K562 (cell line): ENCODE results near the gene SLC38A2. TPM values are rescaled to one million over a fixed set of nuclear protein-coding genes. Genes with fewer than 3 reads are reported as not detected.
A peak's percentile ranks its signal among the peaks of the same experiment; 100 is the strongest.

Experiments
- BRD4 ChIP-seq: fragments of 200-600 bp; sonication (generic); IDR thresholded peaks from 2 replicates; pipeline ENCODE4 v1.6.1; 2017; ENCODE audit warnings: inconsistent platforms
- CAMTA2 ChIP-seq: fragments of 250-450 bp; sonication (Bioruptor Pico); conservative IDR thresholded peaks from 2 replicates; pipeline ENCODE4 v1.5.1; 2022
- FOXM1 ChIP-seq, 2 experiments: fragments of 450-650 bp in 1 of 2; sonication (generic) in 1 of 2; formaldehyde crosslinking in 1 of 2; IDR thresholded peaks; 2 replicates each; pipeline versions ENCODE4 v1.6.1 to v1.9.0; 2017 to 2022; ENCODE audit warnings: low read depth in 2 of 2, mild to moderate bottlenecking in 2 of 2, missing genetic modification reagents in 1 of 2, moderate library complexity in 1 of 2
- HDAC1 ChIP-seq, 2 experiments: fragments of 450-650 bp; IDR thresholded peaks; 2 replicates each; pipeline ENCODE4 v1.6.1; 2016 to 2017; ENCODE audit warnings: inconsistent platforms in 1 of 2, mild to moderate bottlenecking in 1 of 2, moderate library complexity in 1 of 2
- POLR2B ChIP-seq: fragments of 450-650 bp; IDR thresholded peaks from 2 replicates; pipeline ENCODE4 v1.6.1; 2018; ENCODE audit warnings: low read depth; ENCODE audit not compliant: partially characterized antibody
- PRPF4 ChIP-seq: fragments of 200-400 bp; formaldehyde crosslinking; IDR thresholded peaks from one replicate; pipeline ENCODE4 v1.6.1; 2017; ENCODE audit warnings: low read length, low read depth, mild to moderate bottlenecking; ENCODE audit not compliant: insufficient read depth, poor library complexity, severe bottlenecking
- PURB ChIP-seq: sonication (generic); formaldehyde crosslinking; IDR thresholded peaks from 2 replicates; pipeline ENCODE4 v1.9.0; 2021; ENCODE audit warnings: low read depth, mild to moderate bottlenecking, missing genetic modification reagents
- SMAD3 ChIP-seq: fragments of 450-650 bp; formaldehyde crosslinking; conservative IDR thresholded peaks from 2 replicates; pipeline ENCODE4 v1.4.0; 2020; ENCODE audit warnings: mild to moderate bottlenecking
- TFAM ChIP-seq: fragments of 250-450 bp; sonication (Bioruptor Pico); conservative IDR thresholded peaks from 2 replicates; pipeline ENCODE4 v1.5.0; 2021; ENCODE audit warnings: mild to moderate bottlenecking, moderate library complexity
- ZNF217 ChIP-seq: sonication (generic); formaldehyde crosslinking; IDR thresholded peaks from 2 replicates; pipeline ENCODE4 v1.8.0; 2022; ENCODE audit warnings: mild to moderate bottlenecking, missing genetic modification reagents
- ZNF263 ChIP-seq: sonication (generic); formaldehyde crosslinking; IDR thresholded peaks from 2 replicates; pipeline ENCODE4 v1.8.0; 2022; ENCODE audit warnings: mild to moderate bottlenecking, missing genetic modification reagents, borderline replicate concordance
- ZNF696 ChIP-seq: fragments of 250-450 bp; sonication (Bioruptor Pico); conservative IDR thresholded peaks from 2 replicates; pipeline ENCODE4 v1.4.0; 2020; ENCODE audit warnings: mild to moderate bottlenecking, moderate library complexity
- ZNF764 ChIP-seq: fragments of 250-450 bp; sonication (Bioruptor Pico); IDR thresholded peaks from 2 replicates; pipeline ENCODE4 v1.4.0; 2020; ENCODE audit warnings: low read depth, mild to moderate bottlenecking, moderate library complexity
- polyA plus RNA-seq, 8 experiments: library from polyadenylated mRNA; depleted of rRNA in 4 of 8; stranded (reverse) in 5 of 8; unstranded in 3 of 8; fragments of >200 nt; fragmentation: Nextera tagmentation in 2 of 8; fragmentation: Illumina TruSeq in 1 of 8; extraction: Ambion mirVana in 2 of 8; extraction: Trizol in 1 of 8; gene quantifications; 2 replicates each; pipeline versions ENCODE4 v1.2.1 to v1.2.3, GENCODE V29; 2011 to 2014; ENCODE audit warnings: inconsistent platforms in 1 of 8, missing spikeins in 1 of 8
- total RNA-seq, 7 experiments: library from RNA; depleted of rRNA in 6 of 7; stranded (reverse); fragments of >200 nt in 6 of 7; fragmentation: Illumina TruSeq in 2 of 7; extraction: Trizol in 2 of 7; gene quantifications; 2 replicates each; pipeline versions ENCODE4 v1.2.1 to v1.2.3, GENCODE V29; 2011 to 2021; ENCODE audit warnings: low replicate concordance in 1 of 7
- TF ChIP-seq, protein P1 (sequence below), 2 experiments: fragments of 450-650 bp in 1 of 2; sonication (generic) in 1 of 2; formaldehyde crosslinking in 1 of 2; IDR thresholded peaks in 1 of 2; conservative IDR thresholded peaks in 1 of 2; 2 replicates each; pipeline versions ENCODE4 v1.6.1 to v1.8.1; 2016 to 2023; ENCODE audit warnings: mild to moderate bottlenecking in 2 of 2, moderate library complexity in 2 of 2, inconsistent platforms in 1 of 2, missing genetic modification reagents in 1 of 2
- TF ChIP-seq, protein P2 (sequence below): fragments of 250-450 bp; sonication (Bioruptor Pico); IDR thresholded peaks from 2 replicates; pipeline ENCODE4 v1.5.0; 2020; ENCODE audit warnings: mild to moderate bottlenecking, borderline replicate concordance
- TF ChIP-seq, protein P3 (sequence below): fragments of 450-650 bp; IDR thresholded peaks from 2 replicates; pipeline ENCODE4 v1.6.1; 2017; ENCODE audit warnings: mild to moderate bottlenecking, moderate library complexity
- TF ChIP-seq, protein P4 (sequence below): sonication (generic); formaldehyde crosslinking; IDR thresholded peaks from 2 replicates; pipeline ENCODE4 v1.8.0; 2022; ENCODE audit warnings: missing genetic modification reagents, mild to moderate bottlenecking, moderate library complexity, borderline replicate concordance
- TF ChIP-seq, protein P5 (sequence below): fragments of 450-650 bp; IDR thresholded peaks from 2 replicates; pipeline ENCODE4 v1.6.1; 2014; ENCODE audit warnings: low read depth, mild to moderate bottlenecking, moderate library complexity, borderline replicate concordance

The SLC38A2 gene
- total and polyA plus RNA-seq, 9 of the 15 experiments (the other 6 are each of a cell fraction or from before 2014, with no cell fraction given), result 98.7 to 292 (median 143) TPM

DNA sequence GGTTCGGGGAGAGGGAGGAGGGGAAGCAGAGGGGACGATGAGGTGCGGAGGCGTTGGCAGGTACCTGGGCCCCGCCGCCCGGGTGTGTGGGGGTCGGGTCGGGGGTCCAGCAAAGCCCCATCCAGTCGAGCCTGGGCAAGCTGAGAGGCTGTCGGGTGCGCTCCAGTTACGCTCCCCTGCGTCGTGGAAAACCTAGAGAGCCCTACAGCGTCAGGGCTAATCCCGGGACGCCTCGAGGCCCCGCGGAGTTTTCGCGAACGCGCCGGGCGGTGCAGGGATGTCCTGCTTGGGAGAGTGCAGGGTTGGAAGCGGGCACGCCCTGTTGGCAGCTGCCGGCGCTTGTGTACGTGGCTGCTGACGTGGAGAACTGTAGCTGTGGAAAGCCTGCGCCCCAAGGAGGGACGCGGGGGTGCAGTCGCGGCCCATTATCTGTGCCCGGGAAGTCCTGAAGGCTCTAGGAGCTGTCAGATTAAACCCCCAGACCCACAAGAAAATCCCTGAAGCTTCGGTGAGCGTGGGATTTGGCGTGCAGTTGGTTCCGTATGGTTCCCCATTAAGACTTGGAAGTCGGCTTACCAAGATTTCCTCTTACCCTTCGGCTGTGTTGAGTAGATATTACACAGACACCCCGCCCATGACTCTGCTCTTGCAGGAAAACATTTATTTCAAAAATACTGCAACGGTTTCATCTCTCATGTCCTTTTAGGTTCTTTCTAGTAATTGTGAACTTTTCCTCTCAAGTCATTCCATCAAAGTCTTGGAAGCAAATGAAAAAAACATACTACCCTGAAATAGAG, 11.3 kb upstream of the SLC38A2 start (continued):
- TF ChIP-seq, protein P1, sequence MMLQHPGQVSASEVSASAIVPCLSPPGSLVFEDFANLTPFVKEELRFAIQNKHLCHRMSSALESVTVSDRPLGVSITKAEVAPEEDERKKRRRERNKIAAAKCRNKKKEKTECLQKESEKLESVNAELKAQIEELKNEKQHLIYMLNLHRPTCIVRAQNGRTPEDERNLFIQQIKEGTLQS (IDR thresholded peaks at IDR 0.05), result no peak
- TF ChIP-seq, protein P1 (CRISPR knock-in tag; conservative IDR thresholded peaks at IDR 0.05), result no peak
- TF ChIP-seq, protein P2, sequence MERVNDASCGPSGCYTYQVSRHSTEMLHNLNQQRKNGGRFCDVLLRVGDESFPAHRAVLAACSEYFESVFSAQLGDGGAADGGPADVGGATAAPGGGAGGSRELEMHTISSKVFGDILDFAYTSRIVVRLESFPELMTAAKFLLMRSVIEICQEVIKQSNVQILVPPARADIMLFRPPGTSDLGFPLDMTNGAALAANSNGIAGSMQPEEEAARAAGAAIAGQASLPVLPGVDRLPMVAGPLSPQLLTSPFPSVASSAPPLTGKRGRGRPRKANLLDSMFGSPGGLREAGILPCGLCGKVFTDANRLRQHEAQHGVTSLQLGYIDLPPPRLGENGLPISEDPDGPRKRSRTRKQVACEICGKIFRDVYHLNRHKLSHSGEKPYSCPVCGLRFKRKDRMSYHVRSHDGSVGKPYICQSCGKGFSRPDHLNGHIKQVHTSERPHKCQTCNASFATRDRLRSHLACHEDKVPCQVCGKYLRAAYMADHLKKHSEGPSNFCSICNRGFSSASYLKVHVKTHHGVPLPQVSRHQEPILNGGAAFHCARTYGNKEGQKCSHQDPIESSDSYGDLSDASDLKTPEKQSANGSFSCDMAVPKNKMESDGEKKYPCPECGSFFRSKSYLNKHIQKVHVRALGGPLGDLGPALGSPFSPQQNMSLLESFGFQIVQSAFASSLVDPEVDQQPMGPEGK (CRISPR knock-in tag), result no peak
- TF ChIP-seq HDAC1 (IDR thresholded peaks at IDR 0.05), result peak in 1 of 2 experiments; percentile 57; a peak in 1 of 4 replicates
- TF ChIP-seq BRD4, result no peak; the same call in 1 of the 2 replicates
- TF ChIP-seq, protein P3, sequence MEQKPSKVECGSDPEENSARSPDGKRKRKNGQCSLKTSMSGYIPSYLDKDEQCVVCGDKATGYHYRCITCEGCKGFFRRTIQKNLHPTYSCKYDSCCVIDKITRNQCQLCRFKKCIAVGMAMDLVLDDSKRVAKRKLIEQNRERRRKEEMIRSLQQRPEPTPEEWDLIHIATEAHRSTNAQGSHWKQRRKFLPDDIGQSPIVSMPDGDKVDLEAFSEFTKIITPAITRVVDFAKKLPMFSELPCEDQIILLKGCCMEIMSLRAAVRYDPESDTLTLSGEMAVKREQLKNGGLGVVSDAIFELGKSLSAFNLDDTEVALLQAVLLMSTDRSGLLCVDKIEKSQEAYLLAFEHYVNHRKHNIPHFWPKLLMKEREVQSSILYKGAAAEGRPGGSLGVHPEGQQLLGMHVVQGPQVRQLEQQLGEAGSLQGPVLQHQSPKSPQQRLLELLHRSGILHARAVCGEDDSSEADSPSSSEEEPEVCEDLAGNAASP, result no peak
- TF ChIP-seq PRPF4, result peak; percentile 21
- TF ChIP-seq, protein P4, sequence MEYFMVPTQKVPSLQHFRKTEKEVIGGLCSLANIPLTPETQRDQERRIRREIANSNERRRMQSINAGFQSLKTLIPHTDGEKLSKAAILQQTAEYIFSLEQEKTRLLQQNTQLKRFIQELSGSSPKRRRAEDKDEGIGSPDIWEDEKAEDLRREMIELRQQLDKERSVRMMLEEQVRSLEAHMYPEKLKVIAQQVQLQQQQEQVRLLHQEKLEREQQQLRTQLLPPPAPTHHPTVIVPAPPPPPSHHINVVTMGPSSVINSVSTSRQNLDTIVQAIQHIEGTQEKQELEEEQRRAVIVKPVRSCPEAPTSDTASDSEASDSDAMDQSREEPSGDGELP (CRISPR knock-in tag), result peak; percentile 72
- 0 out of 2 replicates have a peak, but pooled peaks have one; percentile 60 for TF ChIP-seq CAMTA2 (CRISPR knock-in tag)
- peak; percentile 28; the same call in 1 of the 2 replicates for TF ChIP-seq FOXM1 (IDR thresholded peaks at IDR 0.05; ENCODE audit: low read depth)
- TF ChIP-seq FOXM1 (CRISPR knock-in tag; IDR thresholded peaks at IDR 0.05; ENCODE audit: low read depth), result no peak
- no peak for TF ChIP-seq SMAD3 (CRISPR knock-in tag)
- peak; percentile 96 for TF ChIP-seq ZNF263 (CRISPR knock-in tag)
- no peak for TF ChIP-seq ZNF217
- no peak for TF ChIP-seq TFAM (CRISPR knock-in tag)
- peak; percentile 62 for TF ChIP-seq POLR2B
- no peak for TF ChIP-seq ZNF696 (CRISPR knock-in tag)
- no peak for TF ChIP-seq PURB (CRISPR knock-in tag)
- TF ChIP-seq, protein P5, sequence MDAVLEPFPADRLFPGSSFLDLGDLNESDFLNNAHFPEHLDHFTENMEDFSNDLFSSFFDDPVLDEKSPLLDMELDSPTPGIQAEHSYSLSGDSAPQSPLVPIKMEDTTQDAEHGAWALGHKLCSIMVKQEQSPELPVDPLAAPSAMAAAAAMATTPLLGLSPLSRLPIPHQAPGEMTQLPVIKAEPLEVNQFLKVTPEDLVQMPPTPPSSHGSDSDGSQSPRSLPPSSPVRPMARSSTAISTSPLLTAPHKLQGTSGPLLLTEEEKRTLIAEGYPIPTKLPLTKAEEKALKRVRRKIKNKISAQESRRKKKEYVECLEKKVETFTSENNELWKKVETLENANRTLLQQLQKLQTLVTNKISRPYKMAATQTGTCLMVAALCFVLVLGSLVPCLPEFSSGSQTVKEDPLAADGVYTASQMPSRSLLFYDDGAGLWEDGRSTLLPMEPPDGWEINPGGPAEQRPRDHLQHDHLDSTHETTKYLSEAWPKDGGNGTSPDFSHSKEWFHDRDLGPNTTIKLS, result peak; percentile 99
- no peak for TF ChIP-seq ZNF764 (CRISPR knock-in tag)
